ENCODE data around the gene PIK3C3.

Gene PIK3C3

DNA sequence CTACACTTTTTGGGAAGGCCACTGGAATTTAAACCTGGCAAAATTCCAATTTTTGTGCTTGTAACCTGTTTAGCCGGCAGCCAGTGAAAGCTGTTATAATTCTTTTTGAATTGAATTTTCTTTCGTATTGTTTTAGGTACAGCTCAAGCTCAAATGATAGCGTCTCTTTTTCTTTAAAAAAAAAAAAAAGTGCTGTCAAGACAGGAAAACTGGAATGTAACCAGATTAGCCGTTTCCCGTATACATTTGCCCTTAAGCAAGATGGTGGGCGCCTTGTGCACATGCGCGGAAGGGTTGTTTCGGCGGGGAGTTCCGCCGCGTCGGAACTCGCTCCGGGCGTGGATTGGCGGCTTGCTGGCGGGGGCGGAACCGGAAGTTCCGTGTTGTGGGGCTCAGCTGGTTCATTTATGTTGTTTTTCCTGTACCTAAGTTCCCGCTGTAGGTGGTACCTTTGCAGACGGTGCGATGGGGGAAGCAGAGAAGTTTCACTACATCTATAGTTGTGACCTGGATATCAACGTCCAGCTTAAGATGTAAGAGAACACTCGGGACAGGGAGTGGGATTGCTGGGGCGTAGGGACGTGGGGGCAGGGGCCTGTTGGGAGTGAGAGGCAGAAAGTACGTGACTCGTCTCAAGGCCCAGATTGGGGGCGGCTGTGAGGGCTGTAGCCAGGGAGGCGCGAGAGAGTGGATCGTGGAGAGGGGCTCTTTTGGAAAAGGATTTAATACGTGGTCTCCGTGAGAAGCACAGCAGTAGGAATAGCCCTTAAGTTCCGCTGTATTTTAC is at the start of gene PIK3C3:
Gene PIK3C3, plus strand, starts transcription at position 408 of the 787 bp plus-strand sequence. Its CDS starts 58 bp downstream, at position 466.
- DNase-seq: peak; percentile 89 to 95

DNA sequence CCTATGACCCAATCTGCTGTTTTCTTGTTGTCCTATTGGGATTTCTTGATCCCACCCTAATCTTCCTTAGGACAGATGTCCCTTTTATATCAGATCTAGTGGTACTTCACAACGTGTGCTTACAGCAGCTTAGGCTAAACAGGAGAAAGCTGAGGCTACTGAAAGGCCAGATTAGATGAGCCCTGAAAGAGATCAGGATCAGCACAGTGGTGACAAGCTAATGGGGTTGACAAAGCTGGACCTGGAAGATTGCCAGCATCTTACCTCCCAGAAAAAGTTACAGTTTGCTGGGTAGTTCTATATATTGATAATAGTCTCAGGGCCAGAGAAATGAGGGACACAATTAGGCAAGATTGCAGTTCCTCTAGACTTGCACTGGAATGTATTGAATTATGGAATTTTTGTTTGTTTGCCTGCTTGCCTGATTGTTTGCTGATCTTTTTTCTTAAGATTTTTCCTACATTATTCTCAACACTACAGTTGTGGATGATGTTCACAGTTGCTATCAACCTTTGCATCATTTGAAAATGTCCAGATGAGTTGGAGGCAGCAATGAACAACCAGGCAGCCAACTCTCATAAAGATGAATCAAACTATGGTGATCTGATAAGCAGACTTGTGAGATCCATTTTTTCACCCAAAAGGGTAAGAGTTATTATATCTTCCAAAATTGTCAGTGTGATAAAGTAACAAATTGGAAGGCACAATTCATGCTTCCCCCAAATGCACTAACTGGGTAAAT is 49.1 kb upstream of the PIK3C3 start:
- peak; percentile 84 to 96 for DNase-seq

DNA sequence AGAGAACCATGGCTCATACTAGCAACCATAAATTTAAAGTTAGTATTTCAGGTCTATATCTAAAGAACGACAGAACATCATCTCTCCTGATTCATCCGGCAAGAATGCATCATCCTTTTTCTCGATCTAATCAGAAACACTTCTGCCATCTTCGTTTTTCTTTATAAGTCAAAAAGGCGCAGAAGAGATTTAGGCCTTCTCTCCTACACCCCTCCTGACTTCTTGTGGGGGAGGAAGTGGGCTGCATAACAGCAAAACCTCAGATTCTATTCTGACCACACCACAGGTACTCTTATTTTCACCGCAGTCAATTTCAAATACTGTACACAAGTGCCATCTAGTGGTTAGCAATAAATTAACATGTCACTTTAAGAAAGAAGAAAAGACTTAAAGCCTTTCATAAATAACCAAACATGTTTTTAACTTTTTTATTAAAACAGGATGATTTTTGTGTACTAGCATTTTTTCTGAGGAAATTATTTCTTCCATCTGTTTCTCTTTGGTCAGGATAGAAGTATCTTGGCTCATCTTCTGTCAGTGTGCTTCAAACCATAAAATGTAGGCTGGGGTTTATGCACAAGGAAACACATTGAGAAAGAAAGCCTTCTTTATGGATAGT is 48.4 kb upstream of the PIK3C3 start:
- peak; percentile 8 to 61 for DNase-seq

DNA sequence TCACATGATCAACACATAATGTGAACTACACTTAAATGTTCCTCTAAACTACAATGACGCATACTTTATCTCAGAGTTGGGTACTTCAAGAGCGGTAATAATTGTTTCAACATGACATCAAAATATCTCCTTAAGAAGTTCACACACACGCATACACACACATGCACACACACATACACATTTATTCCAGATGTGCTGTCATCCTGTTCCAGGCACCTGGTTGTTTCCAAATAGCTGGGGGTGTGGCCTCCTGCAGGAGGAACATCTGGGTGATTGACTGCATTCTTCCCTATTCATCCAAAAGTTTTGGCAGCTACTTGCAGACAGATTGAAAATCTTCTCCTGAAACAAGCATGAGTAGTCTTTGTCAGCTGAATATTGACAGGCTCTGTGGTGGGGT is 37.9 kb upstream of the PIK3C3 start:
- DNase-seq: no peak

DNA sequence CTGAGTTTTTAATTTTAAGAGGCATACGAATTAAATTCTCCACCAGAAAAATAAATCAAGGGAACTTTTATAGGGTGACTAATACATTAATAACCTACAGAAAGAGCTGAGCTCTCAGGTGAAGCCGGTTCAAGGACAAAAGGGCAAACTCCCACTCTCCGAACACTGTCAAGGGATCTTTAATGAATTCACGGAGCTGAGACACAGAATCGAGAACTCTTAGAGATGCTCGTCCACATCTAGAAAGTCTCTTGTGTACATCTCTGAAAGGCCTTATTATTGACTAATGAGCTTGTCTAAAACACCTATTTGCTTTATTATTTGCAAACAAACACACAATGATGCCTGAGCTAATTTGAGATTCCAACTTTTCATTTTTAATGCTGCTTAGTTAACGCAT is 33.3 kb upstream of the PIK3C3 start:
- no peak for DNase-seq

DNA sequence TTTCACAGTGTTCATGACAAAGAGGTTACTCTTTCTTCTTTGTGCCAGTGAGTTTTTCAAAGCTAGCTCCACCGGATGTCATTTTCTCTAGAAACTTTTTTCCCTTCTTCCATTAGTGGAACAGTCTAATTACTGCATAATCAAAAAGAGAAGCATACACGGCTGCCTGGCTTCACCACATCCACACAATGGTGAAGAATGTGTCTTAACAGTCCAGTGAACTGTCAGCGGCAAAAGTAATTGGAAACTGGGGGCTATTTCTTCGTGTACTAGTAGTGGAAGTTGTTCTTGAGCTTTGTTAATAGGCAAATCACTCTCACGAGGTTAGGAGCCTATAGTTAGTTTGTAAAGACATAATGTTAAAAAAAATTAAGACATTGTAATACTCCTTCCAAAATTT is 32.9 kb upstream of the PIK3C3 start:
- no peak for DNase-seq

DNA sequence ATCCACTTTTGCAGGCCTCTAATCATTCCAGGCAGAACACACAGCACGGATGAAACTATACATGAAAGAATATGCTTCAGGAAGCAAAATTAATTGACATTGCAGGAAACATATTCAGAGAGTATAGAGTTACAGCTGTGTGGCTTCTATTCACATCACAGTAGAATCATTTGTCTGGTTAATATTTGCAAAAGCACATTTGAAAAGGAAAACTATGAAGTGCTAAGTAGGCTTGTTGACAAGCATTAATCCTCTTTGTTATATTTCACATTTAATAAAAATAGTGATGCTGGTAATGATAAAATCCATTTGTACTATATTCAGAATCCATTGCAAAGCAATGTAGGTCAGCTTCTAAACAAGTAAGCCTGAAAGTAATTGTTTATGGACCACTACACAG is 32.2 kb upstream of the PIK3C3 start:
- DNase-seq: no peak

DNA sequence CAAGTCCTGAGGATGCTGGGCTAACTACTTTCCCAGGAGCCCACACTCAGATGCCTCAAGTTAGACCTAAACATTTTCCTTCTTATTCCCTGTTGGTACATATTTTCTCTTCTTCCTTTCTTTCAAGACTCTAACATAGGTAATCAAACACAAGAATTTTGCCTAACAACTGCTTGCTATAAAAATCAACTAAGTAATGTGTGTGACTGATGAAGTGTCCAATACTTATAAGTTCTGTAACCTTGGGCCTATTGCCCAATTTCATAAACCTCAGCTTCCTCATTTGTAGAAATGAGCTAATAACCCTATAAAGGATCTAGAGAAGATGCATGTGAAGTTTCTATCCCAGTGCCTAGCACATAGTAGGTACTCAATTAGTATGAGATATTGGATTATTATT is 31.6 kb upstream of the PIK3C3 start:
- DNase-seq: no peak

DNA sequence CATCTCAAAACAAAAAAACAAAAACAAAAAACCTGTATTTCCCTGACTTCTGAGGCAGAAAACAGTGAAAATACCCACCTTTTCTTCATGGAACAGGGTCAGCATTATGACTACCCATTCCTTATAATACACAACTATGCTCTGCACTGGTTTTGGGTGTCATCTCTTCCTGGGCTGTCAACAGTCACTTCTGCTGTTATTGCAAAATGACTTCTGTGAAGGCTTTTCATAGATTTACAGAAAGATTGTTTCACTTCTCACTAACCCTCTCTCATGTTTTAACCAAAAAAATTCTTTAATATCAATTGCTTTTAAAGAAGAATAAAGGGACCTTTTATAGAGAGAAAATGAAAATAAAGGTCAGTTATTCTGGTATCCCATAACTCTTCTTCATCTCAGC is 26.5 kb upstream of the PIK3C3 start:
- no peak for DNase-seq

DNA sequence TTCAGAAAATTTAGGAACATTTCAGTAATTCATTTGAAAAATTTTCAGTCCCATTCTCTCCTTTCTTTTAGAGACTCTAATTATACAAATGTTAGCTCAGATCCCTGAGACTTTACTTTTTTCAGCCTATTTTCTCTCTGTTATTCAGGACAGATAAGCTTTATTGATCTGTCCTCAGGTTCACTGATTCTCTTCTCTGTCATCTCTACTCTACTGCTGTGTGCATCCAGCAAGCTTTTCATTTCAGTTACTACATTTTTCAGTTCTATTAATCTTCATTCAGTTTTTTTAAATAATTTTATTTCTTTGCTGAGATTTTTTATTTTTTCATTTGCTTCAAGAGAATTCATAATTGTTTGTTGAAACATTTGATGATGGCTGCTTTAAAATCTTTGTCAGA is 22.1 kb upstream of the PIK3C3 start:
- no peak for DNase-seq

DNA sequence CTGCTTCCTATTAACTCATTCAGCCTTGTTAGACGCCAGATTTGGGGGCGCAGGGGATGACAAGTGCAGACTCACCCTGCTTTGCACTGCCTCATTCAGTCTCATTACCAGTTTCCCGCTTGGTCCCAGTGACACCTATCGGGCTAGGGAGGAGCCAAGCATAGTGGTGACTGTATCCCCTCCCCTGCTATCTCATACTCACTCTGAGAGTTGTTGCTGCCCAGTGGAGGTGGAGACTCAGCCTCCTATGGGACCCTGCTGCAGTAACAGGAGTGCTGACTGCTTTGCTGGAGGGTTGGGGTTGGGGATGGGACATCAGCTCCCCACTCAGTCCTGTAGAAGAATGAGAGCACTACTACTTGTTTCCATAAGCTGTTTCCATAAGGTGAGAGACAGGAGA is 21.3 kb upstream of the PIK3C3 start:
- DNase-seq: no peak

DNA sequence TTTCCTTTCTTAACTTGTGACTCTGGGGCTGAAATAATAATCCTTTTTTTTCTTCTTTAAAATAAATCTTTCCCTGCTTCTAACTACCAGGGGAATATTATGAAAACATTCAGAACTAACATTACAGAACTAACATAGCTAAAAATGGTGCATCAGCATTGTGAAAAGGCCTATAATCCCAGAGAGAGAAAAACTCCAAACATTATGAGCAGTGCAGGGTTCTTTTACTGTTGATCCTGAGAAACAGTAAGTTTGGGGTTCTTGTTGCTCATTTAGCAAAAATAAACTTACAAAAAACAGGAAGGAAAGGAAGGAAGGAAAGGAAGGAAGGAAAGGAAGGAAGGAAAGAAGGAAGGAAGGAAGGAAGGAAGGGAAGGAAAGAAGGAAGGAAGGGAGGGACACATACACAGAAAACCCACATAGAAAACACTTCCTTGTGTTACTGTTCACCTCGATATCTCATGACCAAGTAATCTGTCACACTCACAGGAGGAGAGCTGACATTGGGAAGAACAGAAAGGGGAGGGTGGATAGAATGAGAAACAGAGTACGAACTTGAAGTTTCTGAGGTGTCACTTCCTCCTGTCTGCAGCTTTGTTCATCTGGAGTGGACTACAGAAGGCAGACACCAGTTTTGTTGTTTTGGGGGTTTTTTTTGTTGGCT is 18.4 kb upstream of the PIK3C3 start:
- DNase-seq: no peak

DNA sequence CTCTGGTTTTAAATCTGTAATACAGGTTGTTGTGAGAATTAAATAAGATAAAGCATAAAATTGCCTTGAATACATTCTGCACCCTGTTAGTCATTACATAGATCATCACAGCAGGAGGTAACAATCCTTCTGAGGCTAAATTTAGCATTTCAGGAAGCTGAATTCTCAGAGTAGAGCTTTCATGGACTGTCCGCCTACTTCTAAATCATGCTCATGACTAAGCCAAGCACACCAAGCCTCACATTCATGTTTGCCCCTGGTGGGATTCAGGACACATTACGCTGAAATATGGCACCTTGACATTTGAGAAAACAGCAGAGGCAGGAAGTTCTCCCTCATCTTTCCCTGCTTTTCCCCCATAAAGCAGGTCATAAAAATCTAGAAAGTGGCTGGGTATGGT is 16.6 kb upstream of the PIK3C3 start:
- no peak for DNase-seq

DNA sequence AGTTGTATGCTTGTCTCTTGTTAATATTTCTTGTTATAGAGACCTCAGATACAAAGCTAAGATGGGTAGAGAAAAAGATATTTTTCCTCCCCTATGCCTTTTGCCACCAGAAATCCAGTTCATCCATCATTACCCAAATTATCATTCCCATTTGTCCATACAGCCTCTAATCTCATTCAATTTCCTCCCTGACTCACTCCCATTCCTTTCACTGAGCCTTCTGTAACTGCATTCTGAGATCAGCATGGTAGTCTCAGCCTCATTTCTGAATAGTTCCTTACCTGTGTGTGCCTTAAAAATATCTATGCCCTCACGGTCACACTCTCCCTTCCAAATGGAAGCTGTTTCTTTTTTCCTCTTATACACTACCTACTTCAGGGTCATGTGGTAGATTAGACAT is 15.7 kb upstream of the PIK3C3 start:
- DNase-seq: no peak

DNA sequence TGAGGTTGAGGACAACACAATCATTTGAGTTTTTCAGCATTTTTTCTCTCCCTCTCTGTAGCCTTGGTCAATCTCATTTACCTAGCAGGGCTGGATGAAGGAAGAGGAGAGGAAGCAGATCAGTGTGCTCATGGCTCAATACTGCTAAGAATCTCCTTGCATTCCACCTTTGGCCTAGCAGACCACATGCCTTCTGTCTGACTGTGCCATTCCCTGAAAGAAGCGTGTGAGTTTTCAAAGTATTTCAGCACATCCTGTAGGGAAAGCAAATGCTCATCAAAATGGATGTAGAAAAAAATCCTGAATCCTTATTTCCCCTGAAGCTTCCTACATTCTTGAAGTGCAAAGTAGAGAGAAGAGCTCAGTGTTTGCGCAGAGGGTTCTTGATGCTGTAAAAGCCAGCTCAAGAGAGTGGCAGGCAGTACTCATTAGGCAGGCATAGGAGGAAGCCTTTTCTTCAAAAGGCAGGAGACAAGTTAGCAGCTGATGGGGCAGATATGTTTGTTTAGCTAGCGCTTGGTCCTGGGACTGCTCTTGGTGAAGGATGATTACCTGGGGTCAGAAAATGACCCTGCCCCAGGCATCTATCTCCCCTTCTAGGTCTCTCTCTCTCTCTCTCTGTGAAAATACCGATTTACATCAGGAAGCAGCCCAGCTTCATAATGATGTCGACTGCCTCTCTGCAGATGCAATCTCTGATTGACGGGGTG is 14.4 kb upstream of the PIK3C3 start:
- DNase-seq: no peak

DNA sequence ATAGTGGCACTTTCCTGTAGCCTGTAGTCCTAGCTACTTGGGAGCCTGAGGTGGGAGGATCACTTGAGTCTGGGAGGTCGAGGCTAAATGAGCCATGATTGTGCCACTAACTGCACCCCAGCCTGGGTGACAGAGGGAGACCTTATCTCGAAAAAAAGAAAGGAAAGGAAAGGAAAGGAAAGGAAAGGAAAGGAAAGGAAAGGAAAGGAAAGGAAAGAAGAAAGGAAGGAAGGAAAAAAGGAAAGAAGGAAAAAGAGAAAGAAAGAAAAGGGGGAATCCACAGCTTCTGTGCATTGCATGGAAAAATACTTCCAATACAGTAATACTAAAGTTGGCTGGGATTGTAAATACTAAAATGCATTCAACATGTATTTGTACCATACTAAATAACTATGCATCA is 12.8 kb upstream of the PIK3C3 start:
- no peak for DNase-seq

DNA sequence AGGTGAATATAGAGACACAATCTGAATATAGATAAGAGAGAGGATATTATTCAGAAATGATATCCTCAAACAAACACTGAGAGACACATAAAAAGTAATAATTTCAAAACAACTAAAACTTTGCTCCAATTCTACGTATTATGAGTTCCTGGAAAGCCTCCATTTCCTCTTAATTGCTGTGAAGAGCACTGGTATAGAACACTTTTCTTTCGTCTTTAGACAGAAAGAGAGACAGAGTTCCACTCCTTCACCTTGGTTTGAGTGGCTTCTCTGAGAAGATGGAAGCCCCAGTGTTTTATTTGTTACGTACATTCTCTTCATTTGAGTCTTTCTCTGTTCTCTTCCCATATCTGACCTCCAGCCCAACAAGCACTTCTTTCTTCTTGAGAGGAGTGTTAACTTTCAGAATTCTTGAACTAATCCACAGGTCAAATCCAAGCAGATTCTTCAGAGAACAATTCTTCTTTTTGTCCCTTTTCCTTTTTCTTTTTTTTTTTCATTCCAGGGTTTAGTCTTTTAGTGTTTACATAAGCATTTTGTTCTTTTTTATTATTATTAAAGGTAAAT is 6.4 kb upstream of the PIK3C3 start:
- DNase-seq: no peak

DNA sequence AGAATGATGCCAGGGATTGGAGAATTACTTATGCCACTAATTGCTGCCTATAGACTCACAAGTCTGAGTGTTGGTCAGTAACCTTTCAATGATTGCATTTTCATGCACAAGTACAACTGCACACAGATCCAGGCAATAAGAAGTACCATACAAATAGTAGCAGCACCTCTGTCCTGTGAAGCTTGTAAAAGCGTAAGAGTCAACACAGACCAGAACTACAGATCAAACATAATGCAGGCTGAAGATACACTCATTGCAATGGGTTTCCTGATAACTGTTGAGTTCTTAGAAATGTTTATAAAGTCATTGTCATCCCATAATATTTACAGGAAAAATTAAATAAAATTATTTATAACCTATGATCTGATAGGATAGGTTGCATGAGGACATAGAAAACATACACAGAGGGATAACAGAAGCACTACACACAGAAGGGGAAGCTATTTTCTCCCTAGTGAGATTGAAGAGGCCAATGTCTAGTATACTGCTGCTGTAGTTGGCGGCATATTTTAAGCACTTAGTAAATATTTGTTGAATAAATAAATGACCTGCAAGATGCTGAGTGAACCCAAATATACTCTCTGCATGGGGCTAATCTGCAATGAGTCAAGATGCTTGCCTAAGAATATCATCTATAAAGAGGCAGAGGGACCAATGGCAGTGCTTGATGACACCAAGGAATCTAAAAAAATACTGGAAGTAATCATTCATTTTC is 5.7 kb upstream of the PIK3C3 start:
- DNase-seq: no peak

DNA sequence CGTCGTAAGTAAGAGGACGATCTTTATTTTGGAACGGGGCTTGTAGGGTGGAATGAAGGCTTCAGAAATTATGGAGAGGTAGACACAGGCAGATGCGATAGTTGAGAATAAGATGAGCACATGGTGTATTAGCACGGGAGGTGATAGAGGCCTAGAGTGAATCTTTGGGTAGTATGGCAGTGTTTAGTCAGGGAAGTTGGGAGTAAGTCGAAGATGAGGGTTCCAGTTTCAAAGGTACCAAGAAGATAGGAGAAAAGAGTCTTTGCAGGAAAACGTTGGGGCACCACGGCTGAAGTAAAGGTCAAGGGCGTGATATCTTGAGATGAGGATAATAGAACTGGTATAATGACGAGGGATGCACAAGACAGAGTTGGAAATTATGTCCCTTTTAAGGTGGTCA is 654 bp downstream of the PIK3C3 start:
- no peak for DNase-seq

DNA sequence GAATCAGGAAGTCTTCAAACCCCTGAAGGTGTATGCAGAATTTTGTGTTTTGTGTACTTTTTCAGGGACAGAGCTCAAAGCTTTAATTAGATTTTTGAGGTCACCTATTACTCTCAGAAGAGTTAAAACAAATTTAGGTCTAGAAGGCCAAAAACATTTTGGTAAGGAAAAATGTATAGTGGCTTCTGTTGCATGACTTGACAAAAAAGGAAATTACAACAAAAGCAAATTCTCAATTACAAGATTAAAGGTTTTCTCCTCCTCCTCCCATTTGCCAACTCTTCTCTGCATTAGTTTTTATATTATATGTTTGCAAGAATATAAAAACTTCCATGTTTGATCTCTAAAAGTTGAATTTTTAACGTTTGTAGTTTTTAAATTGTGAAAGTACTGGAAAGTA is 4.0 kb downstream of the PIK3C3 start:
- DNase-seq: no peak

DNA sequence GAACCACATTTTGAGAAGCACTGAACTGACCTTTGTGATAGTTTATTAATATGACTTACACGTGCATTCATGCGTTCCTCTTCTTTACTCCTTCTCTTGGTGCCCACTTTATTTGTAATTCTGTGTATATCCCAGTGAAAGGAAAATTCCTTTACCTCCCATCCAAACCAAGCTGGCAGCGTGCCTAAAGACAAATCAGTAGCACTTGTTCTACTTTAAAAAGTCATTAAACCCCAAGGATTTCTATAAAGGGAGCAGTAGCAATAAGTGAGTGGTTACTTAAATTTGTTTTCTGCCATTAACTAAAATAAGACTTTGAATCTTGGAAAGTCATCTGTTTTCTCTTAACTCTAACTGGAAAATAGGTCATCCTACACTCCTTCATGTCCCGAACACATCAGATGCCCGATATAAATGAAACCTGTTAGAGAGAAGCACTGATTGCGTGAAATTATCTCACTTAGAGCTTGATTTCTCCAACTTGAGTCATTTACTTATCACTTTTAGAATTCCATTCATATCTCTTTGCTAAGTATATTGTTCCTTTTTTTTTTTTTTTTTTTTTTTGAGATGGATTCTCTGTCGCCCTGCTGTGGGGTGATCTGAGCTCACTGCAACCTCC is 10.7 kb downstream of the PIK3C3 start:
- DNase-seq: no peak

Measured in NCI-H524 (cell line).